Smooth muscle cell (in vitro differentiated cells): ENCODE measurements around the gene DEGS2. TPM values are rescaled to one million over a fixed set of nuclear protein-coding genes. Genes with fewer than 3 reads are reported as not detected.

Source experiments
- DNase-seq: peaks from one replicate; lab custom pipeline; 2025; ENCODE audit not compliant: unreplicated experiment; lab: John Stamatoyannopoulos, UW
- H2AFZ ChIP-seq: fragments of 200-600 bp; sonication (generic); 2 replicates; pipeline ENCODE4 v1.6.0; 2016; ENCODE audit warnings: antibody characterized with exemption, low read depth, mild to moderate bottlenecking
- H3F3A ChIP-seq: fragments of 200-600 bp; sonication (generic); 2 replicates; pipeline ENCODE4 v1.6.0; 2017; ENCODE audit warnings: antibody characterized with exemption, low read depth
- H3K27ac ChIP-seq: fragments of 200-600 bp; sonication (generic); 2 replicates; pipeline ENCODE4 v1.5.1; 2016; ENCODE audit warnings: low read depth, mild to moderate bottlenecking
- H3K27me3 ChIP-seq: fragments of 200-600 bp; sonication (generic); 2 replicates; pipeline ENCODE4 v1.6.1; 2016; ENCODE audit warnings: low read depth, mild to moderate bottlenecking
- H3K36me3 ChIP-seq: fragments of 200-600 bp; sonication (generic); 2 replicates; pipeline ENCODE4 v1.5.1; 2016; ENCODE audit warnings: low read depth
- H3K4me1 ChIP-seq: fragments of 200-600 bp; sonication (generic); 2 replicates; pipeline ENCODE4 v1.5.1; 2016; ENCODE audit warnings: low read depth
- H3K4me2 ChIP-seq: fragments of 200-600 bp; sonication (generic); 2 replicates; pipeline ENCODE4 v1.6.0; 2016; ENCODE audit warnings: mild to moderate bottlenecking
- H3K4me3 ChIP-seq: fragments of 200-600 bp; sonication (generic); 2 replicates; pipeline ENCODE4 v1.5.1; 2016; ENCODE audit warnings: mild to moderate bottlenecking
- H3K79me2 ChIP-seq: fragments of 200-600 bp; sonication (generic); 2 replicates; pipeline ENCODE4 v1.6.0; 2016; ENCODE audit warnings: low read depth, mild to moderate bottlenecking
- H3K9ac ChIP-seq: fragments of 200-600 bp; sonication (generic); 2 replicates; pipeline ENCODE4 v1.6.0; 2016; ENCODE audit warnings: low read depth
- H3K9me3 ChIP-seq: fragments of 200-600 bp; sonication (generic); replicated peaks from 2 replicates; pipeline ENCODE4 v1.5.1; 2016; ENCODE audit warnings: low read depth
- H4K20me1 ChIP-seq: fragments of 200-600 bp; sonication (generic); 2 replicates; pipeline ENCODE4 v1.6.0; 2016; ENCODE audit warnings: low read depth
- CTCF ChIP-seq: fragments of 200-600 bp; sonication (generic); IDR thresholded peaks from 2 replicates; pipeline ENCODE4 v1.5.1; 2017; ENCODE audit warnings: borderline replicate concordance, mild to moderate bottlenecking, antibody characterized with exemption; ENCODE audit not compliant: insufficient read depth, poor library complexity, severe bottlenecking
- WGBS: methylation state at CpG from one replicate; pipeline ENCODE4 v1.1.7; 2016; ENCODE audit warnings: low lambda C conversion rate; 5-methylcytosine and 5-hydroxymethylcytosine counted together
- polyA plus RNA-seq: library from polyadenylated mRNA; unstranded; fragments of >200 nt; fragmentation: Nextera tagmentation; extraction: Ambion mirVana; gene quantifications from 2 replicates; pipeline ENCODE4 v1.2.1, GENCODE V29; 2016
- total RNA-seq: library from RNA; depleted of rRNA; stranded (reverse); fragments of >200 nt; gene quantifications from 2 replicates; pipeline ENCODE4 v1.2.3, GENCODE V29; 2014

Gene DEGS2
- total and polyA plus RNA-seq, 2 experiments from 2014 or later: 0.45 to 0.83 TPM

GRCh38 chr14:100153560-100153959 is 5.9 kb downstream of the DEGS2 start:
- H3K36me3 ChIP-seq: no peaks in the 10 kb centered on the region
- no peak overlapping the region for H2AFZ ChIP-seq
- no peaks in the 10 kb centered on the region for H3K79me2 ChIP-seq
- DNase-seq: no peak
- H3K27ac ChIP-seq: no peak overlapping the region
- H3K4me2 ChIP-seq: no peak overlapping the region
- H3K4me1 ChIP-seq: peaks cover 3% of the 10 kb centered on the region
- H3K9ac ChIP-seq: no peak overlapping the region
- no peak for TF ChIP-seq CTCF
- 96% methylated on average over 6 of the region's 6 CpGs for WGBS
- peaks cover 23% of the 10 kb centered on the region for H3K27me3 ChIP-seq
- H4K20me1 ChIP-seq: no peaks in the 10 kb centered on the region
- H3F3A ChIP-seq: no peaks in the 10 kb centered on the region
- H3K4me3 ChIP-seq: no peak overlapping the region
- H3K9me3 ChIP-seq: no peaks in the 10 kb centered on the region

GRCh38 chr14:100152091-100152490 is 7.4 kb downstream of the DEGS2 start:
- TF ChIP-seq CTCF: no peak
- WGBS: 96% methylated on average over 10 of the region's 10 CpGs

GRCh38 chr14:100150932-100151587 is 8.4 kb downstream of the DEGS2 start:
- Histone ChIP-seq H4K20me1 (no peaks in the 10 kb centered on the region), H3K36me3 (no peaks in the 10 kb centered on the region), H3K9ac (no peak overlapping the region), H3K79me2 (no peaks in the 10 kb centered on the region), H3F3A (no peaks in the 10 kb centered on the region), H3K9me3 (no peaks in the 10 kb centered on the region), H3K4me1 (peaks cover 3% of the 10 kb centered on the region), H3K4me2 (no peak overlapping the region), H3K4me3 (no peak overlapping the region), H3K27me3 (no peaks in the 10 kb centered on the region), H3K27ac (no peak overlapping the region), H2AFZ (no peak overlapping the region)
- TF ChIP-seq CTCF: no peak
- 91% methylated on average over 12 of the region's 12 CpGs for WGBS
- DNase-seq: no peak

More at GRCh38 chr14:100152091-100152490, 7.4 kb downstream of the DEGS2 start:
- no peaks in the 10 kb centered on the region for H3K9me3 ChIP-seq
- H3K4me2 ChIP-seq: no peak overlapping the region
- DNase-seq: no peak
- no peaks in the 10 kb centered on the region for H3F3A ChIP-seq
- no peak overlapping the region for H2AFZ ChIP-seq
- H3K27me3 ChIP-seq: peaks cover 9% of the 10 kb centered on the region
- H3K4me3 ChIP-seq: no peak overlapping the region
- H3K27ac ChIP-seq: no peak overlapping the region
- H3K9ac ChIP-seq: no peak overlapping the region
- H4K20me1 ChIP-seq: no peaks in the 10 kb centered on the region
- H3K36me3 ChIP-seq: no peaks in the 10 kb centered on the region
- H3K4me1 ChIP-seq: peaks cover 3% of the 10 kb centered on the region
- no peaks in the 10 kb centered on the region for H3K79me2 ChIP-seq

GRCh38 chr14:100149851-100150611 is 9.4 kb downstream of the DEGS2 start:
- H3K9me3 ChIP-seq: no peaks in the 10 kb centered on the region
- TF ChIP-seq CTCF: no peak
- no peaks in the 10 kb centered on the region for H3K36me3 ChIP-seq
- no peak overlapping the region for H3K4me3 ChIP-seq
- no peak overlapping the region for H2AFZ ChIP-seq
- H3K4me2 ChIP-seq: no peak overlapping the region
- H3K79me2 ChIP-seq: no peaks in the 10 kb centered on the region
- DNase-seq: no peak
- no peaks in the 10 kb centered on the region for H4K20me1 ChIP-seq
- WGBS: 92% methylated on average over 14 of the region's 21 CpGs
- no peaks in the 10 kb centered on the region for H3K4me1 ChIP-seq
- H3K27ac ChIP-seq: no peak overlapping the region
- no peaks in the 10 kb centered on the region for H3F3A ChIP-seq
- no peak overlapping the region for H3K9ac ChIP-seq
- H3K27me3 ChIP-seq: no peaks in the 10 kb centered on the region
